SK-N-SH (cell line): ENCODE data around the gene DYNC2LI1.
A peak's percentile ranks its signal among the peaks of the same experiment; 100 is the strongest.

ENCODE experiments used
- FOSL2 ChIP-seq: IDR thresholded peaks from 2 replicates; pipeline ENCODE4 v1.4.0; 2012; ENCODE audit warnings: low read depth, mild to moderate bottlenecking, moderate library complexity, borderline replicate concordance
- FOXM1 ChIP-seq: IDR thresholded peaks from 2 replicates; pipeline ENCODE4 v1.4.0; 2012; ENCODE audit warnings: low read depth, mild to moderate bottlenecking
- MXI1 ChIP-seq: IDR thresholded peaks from 2 replicates; pipeline ENCODE4 v1.6.1; 2012; ENCODE audit warnings: mild to moderate bottlenecking, low read depth, low read length, improper control_type of control experiment
- NRF1 ChIP-seq: IDR thresholded peaks from 2 replicates; pipeline ENCODE4 v1.6.1; 2012; ENCODE audit warnings: low read depth, mild to moderate bottlenecking, low read length
- TF ChIP-seq, protein P1 (sequence below): fragments of 200-600 bp; sonication (generic); IDR thresholded peaks from 2 replicates; pipeline ENCODE4 v1.6.1; 2017; ENCODE audit warnings: antibody characterized with exemption, mild to moderate bottlenecking, moderate library complexity
- TF ChIP-seq, protein P2 (sequence below): fragments of 150-350 bp; IDR thresholded peaks from 2 replicates; pipeline ENCODE4 v1.6.1; 2017; ENCODE audit warnings: antibody characterized with exemption, low read length, low read depth, borderline replicate concordance

DNA sequence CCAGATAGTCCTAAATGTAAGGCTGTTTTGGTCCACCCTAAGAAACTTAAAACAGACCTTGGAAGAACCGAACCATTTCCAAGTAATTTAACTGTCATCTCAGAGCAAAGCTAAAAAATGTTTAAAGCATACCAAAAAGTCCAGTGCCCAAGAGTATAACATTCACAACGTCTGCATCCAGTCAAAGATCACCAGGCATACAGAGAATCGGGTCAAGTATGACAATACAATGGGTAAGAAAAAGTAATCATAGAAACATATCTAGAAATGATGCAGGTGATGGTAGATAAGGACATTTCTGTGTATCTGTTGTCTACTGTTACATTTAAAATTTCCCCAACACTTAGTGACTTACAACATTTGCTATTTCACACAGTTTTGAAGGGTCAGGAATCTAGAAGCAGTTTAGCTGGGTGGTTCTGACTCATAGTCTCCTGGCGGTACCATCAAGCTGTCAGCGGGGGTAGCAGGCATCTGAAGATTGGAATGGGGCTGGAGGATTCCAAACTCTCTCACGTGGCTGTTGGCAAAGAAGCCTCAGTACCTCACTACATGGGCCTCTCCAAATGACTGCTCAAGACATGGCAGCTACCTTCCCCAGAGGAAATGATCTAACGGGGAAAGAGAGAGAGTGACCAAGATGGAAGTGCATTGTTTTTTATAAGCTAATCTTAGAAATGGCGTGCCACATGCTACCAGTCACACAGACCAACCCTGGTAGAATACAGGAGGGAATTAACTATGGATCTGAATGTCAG lies 36.6 kb upstream of the DYNC2LI1 start:
- TF ChIP-seq, protein P1, sequence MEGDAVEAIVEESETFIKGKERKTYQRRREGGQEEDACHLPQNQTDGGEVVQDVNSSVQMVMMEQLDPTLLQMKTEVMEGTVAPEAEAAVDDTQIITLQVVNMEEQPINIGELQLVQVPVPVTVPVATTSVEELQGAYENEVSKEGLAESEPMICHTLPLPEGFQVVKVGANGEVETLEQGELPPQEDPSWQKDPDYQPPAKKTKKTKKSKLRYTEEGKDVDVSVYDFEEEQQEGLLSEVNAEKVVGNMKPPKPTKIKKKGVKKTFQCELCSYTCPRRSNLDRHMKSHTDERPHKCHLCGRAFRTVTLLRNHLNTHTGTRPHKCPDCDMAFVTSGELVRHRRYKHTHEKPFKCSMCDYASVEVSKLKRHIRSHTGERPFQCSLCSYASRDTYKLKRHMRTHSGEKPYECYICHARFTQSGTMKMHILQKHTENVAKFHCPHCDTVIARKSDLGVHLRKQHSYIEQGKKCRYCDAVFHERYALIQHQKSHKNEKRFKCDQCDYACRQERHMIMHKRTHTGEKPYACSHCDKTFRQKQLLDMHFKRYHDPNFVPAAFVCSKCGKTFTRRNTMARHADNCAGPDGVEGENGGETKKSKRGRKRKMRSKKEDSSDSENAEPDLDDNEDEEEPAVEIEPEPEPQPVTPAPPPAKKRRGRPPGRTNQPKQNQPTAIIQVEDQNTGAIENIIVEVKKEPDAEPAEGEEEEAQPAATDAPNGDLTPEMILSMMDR, result no peak
- peak; percentile 89 for TF ChIP-seq FOSL2
- TF ChIP-seq NRF1, result no peak
- TF ChIP-seq FOXM1, result no peak
- TF ChIP-seq MXI1, result no peak
- TF ChIP-seq, protein P2, sequence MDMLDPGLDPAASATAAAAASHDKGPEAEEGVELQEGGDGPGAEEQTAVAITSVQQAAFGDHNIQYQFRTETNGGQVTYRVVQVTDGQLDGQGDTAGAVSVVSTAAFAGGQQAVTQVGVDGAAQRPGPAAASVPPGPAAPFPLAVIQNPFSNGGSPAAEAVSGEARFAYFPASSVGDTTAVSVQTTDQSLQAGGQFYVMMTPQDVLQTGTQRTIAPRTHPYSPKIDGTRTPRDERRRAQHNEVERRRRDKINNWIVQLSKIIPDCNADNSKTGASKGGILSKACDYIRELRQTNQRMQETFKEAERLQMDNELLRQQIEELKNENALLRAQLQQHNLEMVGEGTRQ, result no peak
